Endothelial cell of umbilical vein (primary cell): Measurements from ENCODE around the gene SPO11.

Experiments used
- CTCF ChIP-seq, 2 donors: IDR thresholded peaks; 1 replicate in 1 of 2; 2 replicates in 1 of 2; pipeline ENCODE4 v1.5.1; 2011; ENCODE audit warnings: low read length in 2 of 2, mild to moderate bottlenecking in 2 of 2, moderate library complexity in 2 of 2, control low read depth in 1 of 2, inconsistent platforms in 1 of 2, low read depth in 1 of 2; ENCODE audit not compliant: insufficient read depth in 1 of 2; ENCODE audit errors: extremely low read depth in 1 of 2
- EZH2 ChIP-seq: IDR thresholded peaks from 2 replicates; pipeline ENCODE4 v1.6.1; 2012; ENCODE audit warnings: borderline replicate concordance, low read depth, mild to moderate bottlenecking, moderate library complexity, low read length, inconsistent platforms; ENCODE audit not compliant: severe bottlenecking
- FOS ChIP-seq: IDR thresholded peaks from 2 replicates; pipeline ENCODE4 v1.6.1; 2011; ENCODE audit warnings: mild to moderate bottlenecking, low read length, moderate library complexity, borderline replicate concordance; ENCODE audit not compliant: insufficient read depth
- GATA2 ChIP-seq: IDR thresholded peaks from 2 replicates; pipeline ENCODE4 v1.7.0; 2011; ENCODE audit warnings: low read depth, mild to moderate bottlenecking, moderate library complexity, mixed read lengths, low read length; ENCODE audit not compliant: insufficient read length, insufficient read depth
- JUN ChIP-seq: IDR thresholded peaks from 2 replicates; pipeline ENCODE4 v1.6.1; 2011; ENCODE audit warnings: borderline replicate concordance, low read depth; ENCODE audit not compliant: insufficient read length, insufficient read depth
- MYC ChIP-seq: IDR thresholded peaks from one replicate; pipeline ENCODE4 v1.6.1; 2011; ENCODE audit warnings: mild to moderate bottlenecking, low read depth, low read length
- POLR2A ChIP-seq: IDR thresholded peaks from 2 replicates; pipeline ENCODE4 v1.6.1; 2012; ENCODE audit warnings: low read depth, mild to moderate bottlenecking, control low read depth, low read length
- POLR2AphosphoS5 ChIP-seq: IDR thresholded peaks from 2 replicates; pipeline ENCODE4 v1.6.1; 2012; ENCODE audit warnings: low read depth, mild to moderate bottlenecking, control low read depth, low read length, moderate library complexity; ENCODE audit not compliant: insufficient read depth
- TF ChIP-seq, protein P1 (sequence below): IDR thresholded peaks from 2 replicates; pipeline ENCODE4 v1.6.1; 2011; ENCODE audit not compliant: insufficient read depth, insufficient read length

GRCh38 chr20:57335392-57335791, 5.8 kb downstream of the SPO11 start:
- TF ChIP-seq CTCF (IDR thresholded peaks at IDR 0.05; ENCODE audit: extremely low read depth in 1 of 2, insufficient read depth in 1 of 2, low read depth in 1 of 2, low read length in 2 of 2) = no peak
- no peak for TF ChIP-seq POLR2A
- TF ChIP-seq POLR2AphosphoS5 = no peak
- TF ChIP-seq MYC = no peak
- TF ChIP-seq FOS = no peak
- no peak for TF ChIP-seq EZH2
- TF ChIP-seq, protein P1, sequence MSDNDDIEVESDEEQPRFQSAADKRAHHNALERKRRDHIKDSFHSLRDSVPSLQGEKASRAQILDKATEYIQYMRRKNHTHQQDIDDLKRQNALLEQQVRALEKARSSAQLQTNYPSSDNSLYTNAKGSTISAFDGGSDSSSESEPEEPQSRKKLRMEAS = no peak
- no peak for TF ChIP-seq GATA2
- no peak for TF ChIP-seq JUN
